Adrenal gland (tissue), 12 donors: ENCODE results near the gene BGN. TPM values are rescaled to one million over a fixed set of nuclear protein-coding genes. Genes with fewer than 3 reads are reported as not detected.
A peak's percentile ranks its signal among the peaks of the same experiment; 100 is the strongest.

Experiments
- DNase-seq, 7 donors: peaks; one replicate each; pipeline ENCODE4 v3.0.0-alpha.2; 2019 to 2020
- H3K27ac ChIP-seq, 5 donors: fragments of 200-600 bp; sonication (generic) in 4 of 5; 1 replicate in 3 of 5; 2 replicates in 2 of 5; pipeline versions ENCODE4 v1.5.1 to v1.8.0; 2016 to 2020; ENCODE audit warnings: mild to moderate bottlenecking in 1 of 5
- H3K27me3 ChIP-seq: fragments of 200-600 bp; 2 replicates; pipeline ENCODE4 v1.8.0; 2021
- H3K36me3 ChIP-seq, 2 donors: fragments of 200-600 bp; replicated peaks in 1 of 2; 1 replicate in 1 of 2; 2 replicates in 1 of 2; pipeline versions ENCODE4 v1.5.1 to v1.8.0; 2018 to 2022
- H3K4me1 ChIP-seq, 2 donors: fragments of 200-600 bp; replicated peaks in 1 of 2; 1 replicate in 1 of 2; 2 replicates in 1 of 2; pipeline versions ENCODE4 v1.5.1 to v1.8.0; 2018 to 2021
- H3K4me3 ChIP-seq, 4 donors: fragments of 200-600 bp; sonication (generic) in 3 of 4; one replicate each; pipeline ENCODE4 v1.5.1; 2016 to 2018
- H3K9me3 ChIP-seq, 3 donors: fragments of 200-600 bp; sonication (generic) in 1 of 3; replicated peaks in 1 of 3; 1 replicate in 2 of 3; 2 replicates in 1 of 3; pipeline versions ENCODE4 v1.5.1 to v1.8.0; 2016 to 2021
- POLR2A ChIP-seq, 2 donors: fragments of 450-650 bp; IDR thresholded peaks; one replicate each; pipeline ENCODE4 v1.6.1; 2017; ENCODE audit warnings: antibody characterized with exemption in 2 of 2, mild to moderate bottlenecking in 2 of 2, moderate library complexity in 1 of 2
- WGBS, 4 donors: extraction: QIAGEN DNeasy Blood & Tissue Kit in 2 of 4; methylation state at CpG; one replicate each; pipeline versions ENCODE4 v1.1.5 to v1.1.7; 2013 to 2017; 5-methylcytosine and 5-hydroxymethylcytosine counted together
- intact Hi-C, 2 donors: fragments of 100-400 bp; cut with DNase I; formaldehyde crosslinking; loops; one replicate each; pipeline versions ENCODE4 v1.14.1 to v1.15.0; 2022 to 2023
- polyA plus RNA-seq, 3 donors: library from polyadenylated mRNA; stranded (reverse); fragments of 200-250 nt in 2 of 3; fragments of 350-450 nt in 1 of 3; fragmentation: Illumina TruSeq in 1 of 3; extraction: RNeasy Lipid Tissue Mini Kit (QIAGEN cat#74804) in 1 of 3; gene quantifications; one replicate each; pipeline ENCODE4 v1.2.3, GENCODE V29; 2013 to 2014
- total RNA-seq, 9 donors: library from RNA; depleted of rRNA in 4 of 9; stranded (reverse); fragments of >200 nt in 4 of 9; fragments of 120-200 nt in 1 of 9; fragmentation: NEBNext Ultra II Directional in 1 of 9; extraction: Animal tissue kit (Norgen Biotek cat#: 25700) in 1 of 9; gene quantifications; one replicate each; pipeline versions ENCODE4 v1.1.0 to v1.2.4, GENCODE V29; 2013 to 2023
- TF ChIP-seq, protein P1 (sequence below), 6 experiments: fragments of 450-650 bp in 4 of 6; fragments of 200-600 bp in 2 of 6; sonication (generic) in 1 of 6; IDR thresholded peaks; 1 replicate in 5 of 6; 2 replicates in 1 of 6; pipeline versions ENCODE4 v1.5.1 to v1.8.0; 2016 to 2021; ENCODE audit warnings: antibody characterized with exemption in 6 of 6, mild to moderate bottlenecking in 2 of 6, moderate library complexity in 1 of 6
- donor health status: healthy with polysubstance abuse.
- donor health status: Bipolar disorder and iron deficiency.
- donor health status: DM: yes; HTN: yes; CAD: no.
- donor health status: DM: no; HTN: no; CAD: no.
- donor health status: DM: no; HTN: no; CAD: no.
- donor health status: DM: yes; HTN: yes; CAD: no.

The BGN gene
- total and polyA plus RNA-seq, 12 donors: 18.9 to 598 (median 247) TPM

DNA sequence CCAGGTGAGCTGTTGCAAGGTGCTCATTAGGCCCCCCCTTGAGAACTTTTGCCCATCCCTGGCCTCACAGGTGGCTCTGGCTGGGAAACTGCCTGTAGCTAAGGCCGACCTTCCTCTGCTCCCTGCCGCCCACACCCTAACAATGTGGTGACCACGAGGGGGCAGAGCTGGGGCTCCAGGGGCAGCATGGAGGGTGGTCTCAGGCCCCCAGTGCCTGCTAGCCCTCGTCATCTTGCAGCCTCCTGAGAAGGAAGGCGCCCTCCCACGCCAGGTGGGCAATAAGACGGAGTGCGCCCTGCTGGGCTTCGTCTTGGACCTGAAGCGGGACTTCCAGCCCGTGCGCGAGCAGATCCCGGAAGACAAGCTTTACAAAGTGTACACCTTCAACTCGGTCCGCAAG, 55.0 kb downstream of the BGN start:
- Histone ChIP-seq H3K27me3 (peaks cover 7% of the 10 kb centered on the region), H3K4me3 (no peak overlapping the region), H3K36me3 (no peaks in the 10 kb centered on the region), H3K4me1 (no peaks in the 10 kb centered on the region), H3K27ac (no peak overlapping the region), H3K9me3 (no peaks in the 10 kb centered on the region)
- no peak for TF ChIP-seq POLR2A (IDR thresholded peaks at IDR 0.05)
- TF ChIP-seq, protein P1, sequence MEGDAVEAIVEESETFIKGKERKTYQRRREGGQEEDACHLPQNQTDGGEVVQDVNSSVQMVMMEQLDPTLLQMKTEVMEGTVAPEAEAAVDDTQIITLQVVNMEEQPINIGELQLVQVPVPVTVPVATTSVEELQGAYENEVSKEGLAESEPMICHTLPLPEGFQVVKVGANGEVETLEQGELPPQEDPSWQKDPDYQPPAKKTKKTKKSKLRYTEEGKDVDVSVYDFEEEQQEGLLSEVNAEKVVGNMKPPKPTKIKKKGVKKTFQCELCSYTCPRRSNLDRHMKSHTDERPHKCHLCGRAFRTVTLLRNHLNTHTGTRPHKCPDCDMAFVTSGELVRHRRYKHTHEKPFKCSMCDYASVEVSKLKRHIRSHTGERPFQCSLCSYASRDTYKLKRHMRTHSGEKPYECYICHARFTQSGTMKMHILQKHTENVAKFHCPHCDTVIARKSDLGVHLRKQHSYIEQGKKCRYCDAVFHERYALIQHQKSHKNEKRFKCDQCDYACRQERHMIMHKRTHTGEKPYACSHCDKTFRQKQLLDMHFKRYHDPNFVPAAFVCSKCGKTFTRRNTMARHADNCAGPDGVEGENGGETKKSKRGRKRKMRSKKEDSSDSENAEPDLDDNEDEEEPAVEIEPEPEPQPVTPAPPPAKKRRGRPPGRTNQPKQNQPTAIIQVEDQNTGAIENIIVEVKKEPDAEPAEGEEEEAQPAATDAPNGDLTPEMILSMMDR (IDR thresholded peaks at IDR 0.05): no peak
- no peak for DNase-seq
- intact Hi-C loops: loop anchor here (5.0 to 10.0 kb wide), 2 partner anchors 95 to 122 kb away; partner anchors contain the start of genes DUSP9 (in 1 of the 2) and PNCK (in 1 of the 2)
- 87% methylated on average over 16 of the region's 16 CpGs; no CpG with 5 or more reads in 2 of the 4 donors for WGBS, 4 donors

DNA sequence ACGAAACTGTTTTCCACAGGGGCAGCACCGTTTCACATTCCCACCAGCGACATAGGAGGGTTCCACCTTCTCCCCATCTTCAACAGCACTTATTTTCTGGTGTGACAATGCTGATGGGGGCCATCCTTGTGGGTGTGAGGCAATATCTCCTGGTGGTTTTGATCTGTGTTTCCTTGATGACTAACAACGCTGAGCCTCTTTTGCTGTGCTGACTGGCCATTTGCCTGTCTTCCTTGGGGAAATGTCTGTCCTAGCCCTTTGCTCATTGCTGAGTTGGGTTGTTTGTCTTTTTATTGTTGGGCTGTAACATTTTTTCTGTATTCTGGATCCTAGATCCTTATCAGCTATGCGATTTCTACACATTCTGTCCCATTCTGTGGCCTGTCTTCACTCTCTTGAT, 56.4 kb downstream of the BGN start:
- no peaks in the 10 kb centered on the region for H3K9me3 ChIP-seq
- H3K4me3 ChIP-seq: no peak overlapping the region
- no peak overlapping the region for H3K27ac ChIP-seq
- no peaks in the 10 kb centered on the region for H3K4me1 ChIP-seq
- DNase-seq: no peak
- H3K27me3 ChIP-seq: peaks cover under 1% of the 10 kb centered on the region
- TF ChIP-seq POLR2A (IDR thresholded peaks at IDR 0.05): no peak
- TF ChIP-seq, protein P1 (IDR thresholded peaks at IDR 0.05): no peak
- WGBS, 4 donors: 76 to 94% (median 83%) methylated on average over 5 of the region's 5 CpGs
- intact Hi-C loops: loop anchor here (5.0 to 10.0 kb wide), 2 partner anchors 94 to 121 kb away; partner anchors contain the start of genes DUSP9 (in 1 of the 2) and PNCK (in 1 of the 2)
- no peaks in the 10 kb centered on the region for H3K36me3 ChIP-seq

DNA sequence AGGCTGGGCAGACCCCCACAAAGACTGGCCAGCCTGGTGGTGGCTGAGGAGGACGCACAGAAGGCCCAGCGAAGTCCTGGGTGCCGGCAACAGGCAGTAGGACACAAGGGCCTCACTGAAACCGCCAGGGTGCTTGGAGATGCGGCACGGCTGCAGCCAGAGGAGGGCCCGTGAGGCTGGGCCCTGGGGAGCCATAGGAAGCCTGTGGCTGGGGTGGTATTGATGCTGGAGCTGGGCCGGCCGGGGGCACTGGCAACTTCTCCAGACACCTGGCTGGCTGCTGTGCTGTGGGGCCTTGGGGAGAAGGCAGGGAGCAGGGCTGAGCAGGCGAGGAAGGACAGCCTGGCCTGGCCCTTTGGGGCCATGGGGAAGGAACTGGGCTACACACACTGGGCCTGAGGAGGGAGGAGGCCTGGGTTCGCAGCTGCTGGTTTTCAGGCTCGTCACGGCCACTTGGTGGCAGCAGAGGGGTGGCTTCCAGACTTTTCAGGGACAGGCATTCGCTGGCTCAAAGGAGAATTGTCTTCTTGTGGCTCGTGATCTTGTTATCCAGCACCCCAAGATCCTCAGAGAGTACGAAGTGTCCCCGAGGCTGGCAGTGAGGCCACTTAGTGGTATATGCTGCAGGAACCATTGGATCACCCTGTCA, 59.9 kb downstream of the BGN start:
- Histone ChIP-seq H3K27ac (no peak overlapping the region), H3K4me3 (no peak overlapping the region), H3K9me3 (no peaks in the 10 kb centered on the region), H3K4me1 (no peaks in the 10 kb centered on the region), H3K36me3 (no peaks in the 10 kb centered on the region), H3K27me3 (peaks cover 10% of the 10 kb centered on the region)
- intact Hi-C loops: loop anchor here (5.0 to 10.0 kb wide), 2 partner anchors 90 to 118 kb away; partner anchors contain the start of genes DUSP9 (in 1 of the 2) and PNCK (in 1 of the 2)
- peak; percentile 70 to 88 (median 78) for DNase-seq
- TF ChIP-seq, protein P1 (IDR thresholded peaks at IDR 0.05): peak; percentile 42 to 72 (median 62)
- no peak for TF ChIP-seq POLR2A (IDR thresholded peaks at IDR 0.05)
- 22 to 83% (median 40%) methylated on average over 4 to 17 of the region's 17 CpGs for WGBS, 4 donors

DNA sequence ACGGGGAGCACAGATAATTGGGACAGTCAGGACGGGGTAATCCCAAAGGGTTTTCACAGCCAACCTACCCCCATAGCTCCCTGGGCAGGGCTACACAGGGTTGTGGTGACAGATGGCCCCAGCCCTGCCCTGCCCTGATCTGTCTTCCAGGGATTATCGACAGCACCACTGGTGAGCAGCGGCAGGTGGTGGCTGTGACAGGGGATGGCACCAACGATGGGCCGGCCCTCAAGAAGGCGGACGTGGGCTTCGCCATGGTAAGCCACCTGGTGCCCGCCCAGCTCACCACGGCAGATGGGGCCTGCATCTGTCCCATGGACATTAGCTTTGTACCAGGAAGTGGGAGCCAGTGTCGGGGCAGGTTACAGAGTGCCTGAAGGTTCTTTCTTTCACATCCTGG, 62.0 kb downstream of the BGN start:
- no peaks in the 10 kb centered on the region for H3K9me3 ChIP-seq
- peaks cover 12% of the 10 kb centered on the region for H3K27me3 ChIP-seq
- no peaks in the 10 kb centered on the region for H3K4me1 ChIP-seq
- no peak overlapping the region for H3K4me3 ChIP-seq
- no peak overlapping the region for H3K27ac ChIP-seq
- intact Hi-C loops: loop anchor here in 1 of 2 donors (10.0 kb wide), 1 partner anchor 88 kb away; the partner anchor contains the start of gene DUSP9
- DNase-seq: no peak
- no peaks in the 10 kb centered on the region for H3K36me3 ChIP-seq
- no peak for TF ChIP-seq POLR2A (IDR thresholded peaks at IDR 0.05)
- TF ChIP-seq, protein P1 (IDR thresholded peaks at IDR 0.05): no peak
- 88 to 100% (median 91%) methylated on average over 2 to 12 of the region's 12 CpGs for WGBS, 4 donors
